Thyroid gland (tissue), 4 donors: ENCODE measurements around the gene LPP.

Source experiments
- POLR2A ChIP-seq, 2 donors: fragments of 450-650 bp; IDR thresholded peaks; one replicate each; pipeline ENCODE4 v1.6.1; 2017; ENCODE audit warnings: antibody characterized with exemption in 2 of 2, mild to moderate bottlenecking in 2 of 2, moderate library complexity in 1 of 2
- TF ChIP-seq, protein P1 (sequence below), 6 experiments: fragments of 200-600 bp in 3 of 6; fragments of 450-650 bp in 3 of 6; sonication (generic) in 3 of 6; IDR thresholded peaks; one replicate each; pipeline ENCODE4 v1.5.1; 2016 to 2019; ENCODE audit warnings: antibody characterized with exemption in 6 of 6, mild to moderate bottlenecking in 2 of 6, inconsistent platforms in 1 of 6, moderate library complexity in 1 of 6

- TF ChIP-seq, protein P1, sequence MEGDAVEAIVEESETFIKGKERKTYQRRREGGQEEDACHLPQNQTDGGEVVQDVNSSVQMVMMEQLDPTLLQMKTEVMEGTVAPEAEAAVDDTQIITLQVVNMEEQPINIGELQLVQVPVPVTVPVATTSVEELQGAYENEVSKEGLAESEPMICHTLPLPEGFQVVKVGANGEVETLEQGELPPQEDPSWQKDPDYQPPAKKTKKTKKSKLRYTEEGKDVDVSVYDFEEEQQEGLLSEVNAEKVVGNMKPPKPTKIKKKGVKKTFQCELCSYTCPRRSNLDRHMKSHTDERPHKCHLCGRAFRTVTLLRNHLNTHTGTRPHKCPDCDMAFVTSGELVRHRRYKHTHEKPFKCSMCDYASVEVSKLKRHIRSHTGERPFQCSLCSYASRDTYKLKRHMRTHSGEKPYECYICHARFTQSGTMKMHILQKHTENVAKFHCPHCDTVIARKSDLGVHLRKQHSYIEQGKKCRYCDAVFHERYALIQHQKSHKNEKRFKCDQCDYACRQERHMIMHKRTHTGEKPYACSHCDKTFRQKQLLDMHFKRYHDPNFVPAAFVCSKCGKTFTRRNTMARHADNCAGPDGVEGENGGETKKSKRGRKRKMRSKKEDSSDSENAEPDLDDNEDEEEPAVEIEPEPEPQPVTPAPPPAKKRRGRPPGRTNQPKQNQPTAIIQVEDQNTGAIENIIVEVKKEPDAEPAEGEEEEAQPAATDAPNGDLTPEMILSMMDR (IDR thresholded peaks at IDR 0.05) = no peak
- TF ChIP-seq POLR2A (IDR thresholded peaks at IDR 0.05) = no peak
Measured at GRCh38 chr3:188287339-188287738, 133.4 kb downstream of the LPP start.
